Stimulated activated naive CD8-positive, alpha-beta T cell treated with anti-CD3 and anti-CD28 coated beads, Interleukin-15, Interleukin-2, amounts not matched to agents 100 U/mL and 50 U/mL, for 24 hours (primary cell): Measurements from ENCODE around the gene HDAC6.
"Not testable (repeated sequence)": the region's sequence is repeated elsewhere in the genome, so short reads cannot be mapped to it uniquely, and the experiment has no call there.

Experiments used
- ATAC-seq: fragments of 150-1000 bp; cut with Tn5 transposase; one replicate; pipeline ENCODE4 v1.10.0; 2021
- DNase-seq: peaks from one replicate; pipeline ENCODE4 v3.0.0; 2021

Gene HDAC6

DNA sequence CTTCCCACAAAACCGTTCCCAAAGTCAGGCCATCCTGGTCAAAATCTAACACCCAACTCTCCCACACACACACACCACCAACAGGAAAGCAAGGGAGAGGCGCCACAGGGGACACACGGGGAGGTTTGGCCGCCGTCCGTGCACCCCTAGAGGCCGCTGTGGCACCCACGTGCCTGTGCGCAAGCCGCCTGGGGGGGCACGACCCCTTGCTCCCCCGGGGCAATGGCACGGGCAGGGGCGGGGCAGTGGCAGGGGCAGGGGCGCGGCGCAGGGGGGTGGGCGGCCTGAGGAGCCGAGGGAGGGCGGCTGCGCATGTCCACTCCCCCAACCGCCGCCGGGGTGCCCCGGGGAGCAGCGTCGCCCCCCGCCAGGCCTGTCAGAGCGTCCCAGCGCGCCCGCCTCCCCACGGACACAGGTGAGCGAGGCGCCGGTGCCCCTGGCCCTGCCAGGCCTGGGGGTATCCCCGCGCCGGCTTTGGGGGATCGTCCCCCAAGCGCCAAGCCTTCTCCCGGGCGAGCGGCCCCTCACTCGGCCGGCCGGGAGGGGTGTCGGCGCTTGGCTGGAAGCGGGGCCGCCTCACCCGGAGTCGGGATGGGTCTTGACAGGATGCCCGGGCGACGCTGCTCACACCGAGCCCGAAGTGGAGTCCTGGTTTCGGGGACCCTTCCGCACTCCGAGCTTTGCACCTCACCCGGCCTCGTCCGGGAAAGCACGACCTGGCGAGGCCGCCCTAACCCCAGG is 24.4 kb downstream of the HDAC6 start, which contains the start of gene ERAS:
Gene ERAS, plus strand, starts transcription at position 379 of the 741 bp plus-strand sequence. CDS start 2,611 bp downstream, outside the sequence.
- DNase-seq (peak; percentile 28), ATAC-seq (peak; percentile 23)

DNA sequence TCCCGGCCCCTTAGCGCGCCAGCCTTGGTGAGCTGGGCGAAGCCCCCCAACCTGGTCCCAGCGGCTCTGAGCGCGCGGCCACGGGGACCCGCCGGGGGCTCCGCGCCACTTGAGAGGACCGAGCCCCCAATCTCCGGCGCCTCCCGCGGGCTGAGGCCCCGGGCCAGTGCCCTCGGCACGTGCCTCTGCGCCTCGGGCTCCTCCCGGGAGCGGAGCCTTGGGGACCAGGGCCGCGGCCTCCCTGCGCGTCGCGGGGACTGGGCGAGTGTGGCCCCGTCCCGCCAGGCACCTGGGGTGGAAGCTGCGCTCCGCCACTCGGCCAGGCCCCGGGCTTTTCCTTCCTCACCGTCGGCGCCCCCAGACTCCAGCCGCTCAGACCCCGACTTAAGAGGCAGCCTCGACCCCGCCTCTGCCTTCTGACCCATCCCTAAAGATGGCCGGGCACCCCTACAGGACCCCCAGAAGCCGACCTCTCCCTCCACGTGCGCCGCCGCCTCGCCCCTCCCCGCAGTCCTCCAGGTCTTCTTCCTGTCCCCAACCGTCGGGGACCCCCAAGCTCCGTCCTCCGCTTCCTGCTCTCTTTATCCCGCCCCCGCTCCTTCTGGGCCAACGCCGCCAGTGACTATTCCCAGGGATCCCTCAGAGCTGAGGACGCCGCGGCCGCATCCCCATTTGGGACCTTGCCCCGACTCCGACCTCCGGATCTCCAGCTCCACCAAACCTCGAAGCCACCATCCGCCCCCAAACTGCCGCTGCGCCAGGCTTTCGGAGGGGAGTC is 25.2 kb downstream of the HDAC6 start:
- ATAC-seq: no peak
- DNase-seq: no peak

- no peak for ATAC-seq
- no peak for DNase-seq
Measured at GRCh38 chrX:48827654-48827968, 25.7 kb downstream of the HDAC6 start.

DNA sequence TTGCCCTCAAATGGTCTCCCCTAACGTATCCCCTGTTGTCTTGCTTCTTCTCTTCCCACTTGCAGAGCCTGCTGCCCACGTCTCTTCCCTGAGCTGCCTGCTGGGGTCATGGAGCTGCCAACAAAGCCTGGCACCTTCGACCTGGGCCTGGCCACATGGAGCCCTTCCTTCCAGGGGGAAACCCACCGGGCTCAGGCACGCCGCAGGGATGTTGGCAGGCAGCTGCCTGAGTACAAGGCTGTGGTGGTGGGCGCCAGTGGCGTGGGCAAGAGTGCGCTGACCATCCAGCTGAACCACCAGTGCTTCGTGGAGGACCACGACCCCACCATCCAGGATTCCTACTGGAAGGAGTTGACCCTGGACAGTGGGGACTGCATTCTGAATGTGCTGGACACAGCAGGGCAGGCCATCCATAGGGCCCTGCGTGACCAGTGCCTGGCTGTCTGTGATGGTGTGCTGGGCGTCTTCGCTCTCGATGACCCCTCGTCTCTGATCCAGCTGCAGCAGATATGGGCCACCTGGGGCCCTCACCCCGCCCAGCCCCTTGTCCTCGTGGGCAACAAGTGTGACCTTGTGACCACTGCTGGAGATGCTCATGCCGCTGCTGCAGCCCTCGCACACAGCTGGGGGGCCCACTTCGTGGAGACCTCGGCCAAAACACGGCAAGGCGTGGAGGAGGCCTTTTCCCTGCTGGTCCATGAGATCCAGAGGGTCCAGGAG is 27.3 kb downstream of the HDAC6 start:
- ATAC-seq (no peak), DNase-seq (no peak)

- no peak for DNase-seq
- ATAC-seq: no peak
Measured at GRCh38 chrX:48831136-48831908, 29.5 kb downstream of the HDAC6 start.

- DNase-seq: no peak
- ATAC-seq: no peak
Measured at GRCh38 chrX:48831909-48832291, 30.0 kb downstream of the HDAC6 start.

- ATAC-seq (no peak), DNase-seq (no peak)
Measured at GRCh38 chrX:48833542-48834138, 31.8 kb downstream of the HDAC6 start.

DNA sequence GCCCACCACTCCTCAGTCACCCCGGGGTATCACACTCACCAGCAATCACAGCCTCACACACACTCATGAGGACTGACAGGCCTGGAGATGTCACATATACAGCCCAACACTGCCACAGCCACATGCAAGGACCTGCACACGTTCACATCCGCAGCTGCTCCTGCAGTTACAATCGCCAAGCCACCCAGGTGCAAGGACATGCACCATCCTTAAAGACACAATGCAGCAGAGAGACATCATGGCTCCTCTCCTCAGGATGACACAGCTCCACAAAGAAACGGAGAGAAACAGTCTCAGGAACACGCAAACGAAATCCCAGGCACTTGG is 32.5 kb downstream of the HDAC6 start:
- no peak for DNase-seq
- no peak for ATAC-seq

- ATAC-seq (peak; percentile 75), DNase-seq (peak; percentile 55)
Measured at GRCh38 chrX:48835524-48836329, 33.9 kb downstream of the HDAC6 start, which contains the start of gene PCSK1N. Gene PCSK1N (minus strand): TSS chrX:48835610. CDS start chrX:48835532, 78 bp downstream.

DNA sequence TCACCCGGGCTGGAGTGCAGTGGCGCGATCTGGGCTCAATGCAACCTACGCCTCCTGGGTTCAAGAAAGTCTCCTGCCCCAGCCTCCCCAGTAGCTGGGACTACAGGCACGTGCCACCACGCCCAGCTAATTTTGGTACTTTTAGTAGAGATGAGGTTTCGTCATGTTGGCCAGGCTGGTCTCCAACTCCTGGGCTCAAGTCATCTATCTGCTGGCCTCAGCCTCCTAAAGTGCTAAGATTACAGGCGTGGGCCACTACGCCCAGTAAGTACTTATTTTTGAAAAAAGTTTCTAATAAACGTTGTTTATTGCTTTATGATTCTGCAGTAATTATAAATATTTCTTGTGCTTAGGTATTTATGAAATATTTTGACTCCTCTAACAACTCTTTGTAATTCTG is 37.8 kb downstream of the HDAC6 start:
- no peak for ATAC-seq

GRCh38 chrX:48848847-48849246 is 47.0 kb downstream of the HDAC6 start:
- no peak for DNase-seq

More for the DNA sequence above, 37.8 kb downstream of the HDAC6 start:
- DNase-seq: no peak

DNA sequence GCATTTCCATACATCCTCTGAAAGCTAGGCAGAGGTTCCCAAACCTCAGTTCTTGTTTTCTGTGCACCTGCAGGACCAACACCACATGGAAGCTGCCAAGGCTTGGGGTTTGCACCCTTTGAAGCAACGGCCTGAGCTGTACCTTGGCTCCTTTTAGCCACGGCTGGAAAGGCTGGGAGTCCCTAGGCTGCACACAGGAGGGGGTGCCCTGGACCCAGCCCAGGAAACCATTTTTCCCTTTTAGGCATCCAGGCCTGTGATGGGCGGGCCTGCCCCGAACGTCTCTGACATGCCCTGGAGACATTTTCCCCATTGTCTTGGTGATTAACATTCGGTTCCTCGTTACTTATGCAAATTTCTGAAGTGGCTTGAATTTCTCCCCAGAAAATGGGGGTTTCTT is 51.0 kb downstream of the HDAC6 start:
- DNase-seq (no peak), ATAC-seq (no peak)

More at GRCh38 chrX:48848847-48849246, 47.0 kb downstream of the HDAC6 start:
- no peak for ATAC-seq

DNA sequence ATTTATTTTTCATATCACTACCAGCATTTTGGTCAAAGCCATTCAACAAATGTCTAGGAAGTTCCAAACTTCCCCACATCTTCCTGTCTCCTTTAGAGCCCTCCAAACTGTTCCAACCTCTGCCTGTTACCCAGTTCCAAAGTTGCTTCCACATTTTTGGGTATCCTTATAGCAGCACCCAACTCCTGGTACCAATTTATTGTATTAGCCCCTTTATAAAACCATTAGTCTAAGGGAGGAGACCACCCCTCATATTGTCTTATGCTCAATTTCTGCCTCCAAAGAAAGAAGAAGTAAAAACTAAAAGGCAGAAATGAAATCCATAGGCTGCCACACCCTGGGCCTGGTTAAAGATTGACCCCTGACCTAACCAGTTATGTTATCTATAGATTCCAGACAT is 51.6 kb downstream of the HDAC6 start:
- ATAC-seq, DNase-seq: not testable (repeated sequence)

DNA sequence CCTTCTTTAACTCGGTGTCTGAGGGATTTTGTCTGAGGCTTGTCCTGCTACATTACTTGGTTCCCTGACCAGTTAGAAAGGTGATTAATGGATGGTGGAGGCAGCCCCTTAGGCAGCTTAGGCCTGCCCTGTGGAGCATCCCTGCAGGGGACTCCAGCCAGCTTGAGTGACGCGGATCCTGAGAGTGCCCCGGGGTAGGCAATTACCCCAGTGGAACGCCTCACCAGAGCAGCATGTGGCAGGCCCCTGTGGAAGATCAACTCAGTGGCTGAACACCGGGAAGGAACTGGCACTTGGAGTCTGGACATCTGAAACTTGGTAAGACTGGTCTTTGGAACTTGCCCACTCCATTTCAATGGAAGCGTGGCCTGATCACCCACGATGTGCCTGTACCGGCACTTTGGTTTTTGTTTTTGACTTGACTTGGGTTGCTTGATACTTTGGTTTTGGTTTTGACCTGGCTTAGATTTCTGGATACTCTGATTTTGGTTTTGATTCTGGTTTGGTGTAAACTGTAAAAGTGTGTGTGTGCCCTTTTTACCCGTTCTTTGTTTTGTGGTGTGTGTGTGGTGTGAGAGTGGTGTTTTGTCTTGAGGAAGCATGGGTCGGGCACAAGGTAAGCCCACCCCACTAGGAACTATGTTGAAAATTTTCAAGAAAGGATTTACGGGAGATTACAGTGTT is 52.4 kb downstream of the HDAC6 start:
- not testable (repeated sequence) for ATAC-seq, DNase-seq

DNA sequence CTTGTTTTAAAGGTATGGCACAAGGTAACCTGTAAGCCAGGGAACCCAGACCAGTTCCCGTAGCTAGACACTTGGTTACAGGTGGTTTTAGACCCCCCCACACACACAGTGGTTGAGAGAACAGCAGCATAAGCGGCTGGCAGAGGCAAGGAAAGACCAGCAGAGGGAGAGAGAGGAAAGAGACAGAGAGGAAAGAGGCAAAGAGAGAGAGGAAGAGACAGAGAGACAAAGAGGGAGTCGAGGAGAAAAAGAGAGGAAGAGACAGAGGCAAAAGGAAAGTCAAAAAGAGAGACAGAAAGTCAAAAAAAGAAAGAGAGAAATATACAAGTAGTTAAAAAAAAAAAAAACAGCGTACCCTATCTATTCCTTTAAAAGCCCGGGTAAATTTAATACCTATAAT is 53.0 kb downstream of the HDAC6 start:
- ATAC-seq (no peak), DNase-seq (no peak)

DNA sequence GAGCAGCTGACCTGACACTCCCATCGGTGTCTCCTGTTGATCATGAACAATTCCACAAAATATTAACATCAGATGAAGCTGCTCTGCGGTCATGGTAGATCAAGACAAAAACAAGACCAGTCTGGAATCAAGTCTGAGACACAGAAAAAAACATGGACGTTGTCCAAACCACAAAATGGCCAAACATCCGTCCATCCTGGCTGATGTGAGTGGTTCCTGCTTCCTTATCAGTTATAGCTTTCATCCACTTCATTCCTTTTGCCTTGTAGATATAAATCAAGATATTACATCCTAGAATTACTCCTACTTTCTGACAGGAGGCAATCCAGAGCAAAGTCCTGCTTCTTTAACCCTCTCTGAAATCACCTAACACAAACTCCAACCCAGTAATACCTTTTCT is 62.3 kb downstream of the HDAC6 start:
- DNase-seq (no peak), ATAC-seq (no peak)

- not testable (repeated sequence) for DNase-seq, ATAC-seq
Measured at GRCh38 chrX:48872017-48872416, 70.2 kb downstream of the HDAC6 start.
